Activated naive CD4-positive, alpha-beta T cell treated with anti-CD3 and anti-CD28 coated beads for 36 hours (primary cell): ENCODE results near the gene HDAC5. TPM values are rescaled to one million over a fixed set of nuclear protein-coding genes. Genes with fewer than 3 reads are reported as not detected.

Experiments used
- CTCF ChIA-PET: fragments of 350-600 bp; sonication (Branson Sonifier 250); formaldehyde crosslinking; loops from one replicate; lab custom pipeline; 2021; ENCODE audit warnings: antibody characterized with exemption; lab: Charles Lee
- DNase-seq: peaks from one replicate; pipeline ENCODE4 v3.0.0-alpha.2; 2020
- H3K27ac Mint-ChIP-seq: one replicate; pipeline ENCODE4 v1.8.0; 2021; ENCODE audit warnings: mild to moderate bottlenecking, mixed read lengths
- H3K27me3 Mint-ChIP-seq: one replicate; pipeline ENCODE4 v1.8.0; 2021; ENCODE audit warnings: low read depth, mixed read lengths
- H3K36me3 Mint-ChIP-seq: one replicate; pipeline ENCODE4 v1.8.0; 2021; ENCODE audit warnings: low read depth, mixed read lengths
- H3K4me1 Mint-ChIP-seq: one replicate; pipeline ENCODE4 v1.8.0; 2021; ENCODE audit warnings: low read depth, mixed read lengths
- H3K4me3 Mint-ChIP-seq: one replicate; pipeline ENCODE4 v1.8.0; 2021; ENCODE audit warnings: mild to moderate bottlenecking, moderate library complexity, mixed read lengths
- H3K9me3 Mint-ChIP-seq: one replicate; pipeline ENCODE4 v1.8.0; 2021; ENCODE audit warnings: mixed read lengths
- intact Hi-C: fragments of 100-400 bp; cut with micrococcal nuclease; formaldehyde crosslinking; loops from one replicate; pipeline ENCODE4 v1.15.1; 2023
- total RNA-seq, 2 experiments: library from RNA; stranded (reverse); gene quantifications; one replicate each; pipeline ENCODE4 v1.2.3, GENCODE V29; 2021

The HDAC5 gene
- total RNA-seq, 2 experiments from 2014 or later: 17.9 to 18.9 TPM

DNA sequence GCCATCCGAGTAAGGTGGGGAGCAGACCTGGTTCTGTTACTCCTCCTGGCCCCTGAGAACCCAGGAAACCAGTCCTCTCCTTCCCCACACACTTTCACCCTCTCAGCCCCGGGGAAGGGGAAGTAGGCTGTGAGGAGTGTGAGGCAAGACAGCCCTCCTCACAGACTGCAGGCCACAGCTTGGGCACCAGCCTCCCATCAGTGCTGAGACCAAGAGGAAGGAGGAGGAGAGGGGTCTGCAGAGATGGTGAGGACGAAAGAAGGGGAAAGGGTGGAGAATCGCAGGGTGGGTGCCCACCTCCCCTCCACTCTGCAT, 45.9 kb downstream of the HDAC5 start:
- intact Hi-C loops: no loop called here
- H3K36me3 Mint-ChIP-seq: peaks cover 11% of the 10 kb centered on the region
- H3K27me3 Mint-ChIP-seq: no peaks in the 10 kb centered on the region
- no peaks in the 10 kb centered on the region for H3K9me3 Mint-ChIP-seq
- H3K27ac Mint-ChIP-seq: no peak overlapping the region
- CTCF ChIA-PET: no interaction called here
- DNase-seq: no peak
- H3K4me3 Mint-ChIP-seq: no peak overlapping the region
- peaks cover 5% of the 10 kb centered on the region for H3K4me1 Mint-ChIP-seq

DNA sequence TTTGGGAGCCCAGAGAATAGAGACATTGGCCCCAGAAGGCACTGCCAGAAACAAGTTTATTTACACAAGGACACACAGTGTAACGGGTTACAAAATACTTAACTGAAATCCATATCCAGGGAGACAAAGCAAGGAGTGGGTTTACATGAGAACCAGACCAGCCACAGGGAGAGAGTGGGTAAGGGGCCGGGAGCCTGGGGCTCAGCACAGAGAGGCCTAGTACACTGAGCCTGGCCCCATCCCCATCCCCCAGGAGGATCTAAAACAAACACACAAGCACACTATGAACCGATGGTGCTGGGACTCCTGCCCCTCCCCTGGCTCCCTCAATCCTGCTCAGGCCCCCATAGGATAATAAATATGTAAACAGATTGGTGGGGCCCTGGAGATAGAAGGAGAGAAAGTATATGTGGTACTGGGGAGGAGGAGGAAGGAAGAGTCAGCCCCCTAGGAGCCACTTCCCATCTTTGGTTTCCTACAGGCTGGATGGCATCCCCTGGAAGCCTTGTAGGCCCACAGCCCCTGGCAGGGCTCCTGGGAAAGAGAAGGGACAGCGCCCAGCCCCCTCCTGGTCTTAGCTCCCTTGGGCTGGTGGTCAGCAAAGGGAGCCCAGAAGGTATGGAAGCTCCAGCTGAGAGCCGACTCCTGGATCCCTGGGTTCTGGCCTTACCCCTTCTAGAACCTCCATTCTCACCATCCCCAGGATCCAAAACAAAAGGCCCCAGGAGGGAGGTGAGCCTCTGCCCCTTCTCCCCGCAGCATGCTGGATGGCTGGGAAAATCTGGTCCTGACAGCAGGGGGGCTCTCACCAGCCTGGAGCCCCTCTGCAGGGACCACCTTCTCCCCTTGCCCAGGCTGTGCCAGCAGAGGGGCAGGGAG, 46.5 kb downstream of the HDAC5 start:
- intact Hi-C loops: no loop called here
- Mint-ChIP-seq H3K4me1 (peaks cover 7% of the 10 kb centered on the region), H3K36me3 (peaks cover 10% of the 10 kb centered on the region)

DNA sequence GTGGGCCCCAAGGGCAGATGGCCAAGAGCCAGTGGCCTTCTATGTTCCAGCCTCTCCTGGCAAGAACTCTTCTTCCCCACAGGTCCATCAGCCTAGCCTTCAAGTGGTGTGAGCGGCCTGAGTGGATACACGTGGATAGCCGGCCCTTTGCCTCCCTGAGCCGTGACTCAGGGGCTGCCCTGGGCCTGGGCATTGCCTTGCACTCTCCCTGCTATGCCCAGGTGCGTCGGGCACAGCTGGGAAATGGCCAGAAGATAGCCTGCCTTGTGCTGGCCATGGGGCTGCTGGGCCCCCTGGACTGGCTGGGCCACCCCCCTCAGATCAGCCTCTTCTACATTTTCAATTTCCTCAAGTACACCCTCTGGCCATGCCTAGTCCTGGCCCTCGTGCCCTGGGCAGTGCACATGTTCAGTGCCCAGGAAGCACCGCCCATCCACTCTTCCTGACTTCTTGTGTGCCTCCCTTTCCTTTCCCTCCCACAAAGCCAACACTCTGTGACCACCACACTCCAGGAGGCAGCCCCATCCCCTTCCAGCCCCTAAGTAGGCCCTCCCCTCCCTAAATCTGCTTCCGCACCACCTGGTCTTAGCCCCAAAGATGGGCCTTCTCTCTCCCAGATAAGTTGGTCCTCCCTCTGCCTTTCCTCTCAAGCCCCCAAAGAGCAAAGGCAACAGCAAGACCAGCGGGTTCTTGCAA, 47.7 kb downstream of the HDAC5 start:
- H3K27ac Mint-ChIP-seq: no peak overlapping the region

More for the DNA sequence above, 46.5 kb downstream of the HDAC5 start:
- no peak overlapping the region for H3K4me3 Mint-ChIP-seq
- no peak overlapping the region for H3K27ac Mint-ChIP-seq
- no peak for DNase-seq
- H3K27me3 Mint-ChIP-seq: no peaks in the 10 kb centered on the region
- CTCF ChIA-PET: no interaction called here
- H3K9me3 Mint-ChIP-seq: no peaks in the 10 kb centered on the region

DNA sequence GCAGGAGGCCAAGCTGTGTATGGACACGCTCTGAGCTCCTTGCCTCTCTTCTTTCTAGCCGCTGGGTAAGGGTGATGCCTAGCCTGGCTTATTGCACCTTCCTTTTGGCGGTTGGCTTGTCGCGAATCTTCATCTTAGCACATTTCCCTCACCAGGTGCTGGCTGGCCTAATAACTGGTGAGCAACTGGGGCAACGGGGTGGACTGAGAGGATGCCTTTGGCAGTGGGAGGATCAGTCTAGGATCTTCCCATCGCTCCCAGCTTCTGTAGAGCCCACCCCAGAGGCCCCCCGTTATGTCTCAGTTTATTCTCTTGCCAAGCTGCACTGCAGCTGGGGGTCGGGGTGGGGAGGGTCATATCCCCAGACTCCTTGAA, 48.5 kb downstream of the HDAC5 start:
- intact Hi-C loops: no loop called here
- peaks cover 10% of the 10 kb centered on the region for H3K36me3 Mint-ChIP-seq
- DNase-seq: no peak
- no peak overlapping the region for H3K27ac Mint-ChIP-seq
- no peak overlapping the region for H3K4me3 Mint-ChIP-seq
- peaks cover 22% of the 10 kb centered on the region for H3K4me1 Mint-ChIP-seq
- CTCF ChIA-PET: interaction anchor here (1.4 to 1.8 kb wide), 2 partner anchors 9 to 42 kb away, joined by 4 to 5 read pairs; no protein-coding TSS in a partner anchor
- H3K27me3 Mint-ChIP-seq: no peaks in the 10 kb centered on the region
- H3K9me3 Mint-ChIP-seq: no peaks in the 10 kb centered on the region

More for the DNA sequence above, 47.7 kb downstream of the HDAC5 start:
- Mint-ChIP-seq H3K4me3 (no peak overlapping the region), H3K36me3 (peaks cover 10% of the 10 kb centered on the region), H3K9me3 (no peaks in the 10 kb centered on the region), H3K27me3 (no peaks in the 10 kb centered on the region), H3K4me1 (peaks cover 16% of the 10 kb centered on the region)
- CTCF ChIA-PET: interaction anchor here (1.4 kb wide), 1 partner anchor 41 kb away, joined by 5 read pairs; no protein-coding TSS in a partner anchor
- DNase-seq: no peak
- intact Hi-C loops: no loop called here

DNA sequence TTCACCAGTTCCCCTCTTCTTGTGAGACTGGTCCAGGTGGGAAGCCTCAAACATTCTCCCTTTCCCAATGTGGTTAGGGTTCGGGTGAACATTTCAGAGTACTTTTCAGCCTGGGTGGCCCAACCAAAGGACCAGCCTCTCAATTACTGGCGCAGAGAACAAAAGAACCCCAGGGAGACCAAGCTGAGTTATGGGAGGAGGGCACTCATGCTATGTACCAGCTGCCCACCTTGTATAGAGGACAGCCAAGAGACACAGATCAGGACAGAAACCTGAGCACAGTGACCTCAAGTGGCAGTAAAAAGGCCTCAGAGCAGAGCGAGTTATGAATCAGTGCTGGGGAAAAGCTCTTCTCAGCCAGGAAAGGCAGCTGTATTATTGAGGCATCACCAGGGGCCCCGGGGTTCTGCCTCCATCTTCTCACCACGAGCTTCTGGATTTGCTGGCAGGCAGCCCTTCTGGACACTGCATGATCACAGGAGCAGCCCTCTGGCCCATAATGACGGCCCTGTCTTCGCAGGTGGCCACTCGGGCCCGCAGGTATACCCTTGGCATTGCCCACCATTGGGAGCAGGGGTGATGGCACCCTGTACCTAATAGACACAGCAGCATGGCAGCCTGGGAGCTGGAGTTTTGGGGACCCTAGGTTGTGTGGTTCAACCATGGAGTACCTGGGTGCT, 49.1 kb downstream of the HDAC5 start:
- Mint-ChIP-seq H3K4me3 (no peak overlapping the region), H3K4me1 (peaks cover 24% of the 10 kb centered on the region), H3K9me3 (no peaks in the 10 kb centered on the region), H3K36me3 (peaks cover 10% of the 10 kb centered on the region), H3K27me3 (no peaks in the 10 kb centered on the region), H3K27ac (no peak overlapping the region)
- CTCF ChIA-PET: interaction anchor here (1.4 to 1.8 kb wide), 2 partner anchors 9 to 42 kb away, joined by 4 to 5 read pairs; no protein-coding TSS in a partner anchor
- intact Hi-C loops: no loop called here
- no peak for DNase-seq

DNA sequence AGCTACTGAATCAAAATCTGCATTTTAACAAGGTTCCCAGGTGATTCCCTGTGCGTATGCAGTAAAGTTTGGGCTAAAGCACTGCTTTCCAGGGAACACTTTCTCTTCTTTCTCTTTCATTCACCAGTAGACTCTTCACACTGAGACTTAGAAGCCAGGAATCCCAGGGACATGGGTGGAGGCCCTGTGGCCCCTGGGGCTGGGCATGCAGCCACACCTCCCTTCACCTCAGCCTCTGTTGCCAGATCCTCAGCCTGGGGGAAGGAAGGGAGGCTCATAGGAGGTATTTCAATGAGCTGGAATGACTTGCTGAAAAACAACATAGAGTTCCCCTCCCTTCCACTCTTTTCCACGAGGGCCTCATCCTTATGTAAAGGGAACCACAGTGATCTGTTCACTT, 51.7 kb downstream of the HDAC5 start:
- Mint-ChIP-seq H3K27ac (peak overlapping the region; percentile 59), H3K36me3 (peaks cover 3% of the 10 kb centered on the region), H3K4me3 (peak overlapping the region; percentile 98), H3K4me1 (peaks cover 36% of the 10 kb centered on the region), H3K27me3 (no peaks in the 10 kb centered on the region), H3K9me3 (no peaks in the 10 kb centered on the region)
- no peak for DNase-seq
- CTCF ChIA-PET: interaction anchor here (0.8 kb wide), 1 partner anchor 95 kb away, joined by 3 read pairs; no protein-coding TSS in a partner anchor
- intact Hi-C loops: loop anchor here (2.0 kb wide), 2 partner anchors 57 to 67 kb away; partner anchors contain the start of gene TMEM101

DNA sequence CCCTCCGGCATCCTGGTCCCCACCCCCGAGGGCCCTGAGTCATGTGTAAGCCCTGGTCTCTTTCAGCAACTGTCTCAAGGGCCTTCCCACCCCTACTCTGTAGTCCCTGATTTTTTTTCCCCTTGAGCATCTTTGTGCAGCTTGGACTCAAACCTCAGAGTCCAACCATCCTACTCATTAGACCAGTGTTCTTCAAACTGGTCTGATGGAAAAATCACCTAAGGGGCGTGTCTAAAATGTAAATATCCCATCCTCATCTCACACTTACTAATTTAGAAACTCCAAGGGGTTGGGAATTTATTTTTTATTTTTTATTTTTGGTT, 52.3 kb downstream of the HDAC5 start:
- intact Hi-C loops: loop anchor here (2.0 kb wide), 2 partner anchors 56 to 68 kb away; partner anchors contain the start of gene TMEM101
- Mint-ChIP-seq H3K27ac (peak overlapping the region; percentile 96), H3K27me3 (no peaks in the 10 kb centered on the region), H3K4me3 (peak overlapping the region; percentile 98), H3K36me3 (peaks cover 3% of the 10 kb centered on the region), H3K4me1 (peaks cover 39% of the 10 kb centered on the region), H3K9me3 (no peaks in the 10 kb centered on the region)
- CTCF ChIA-PET: interaction anchor here (0.8 kb wide), 1 partner anchor 95 kb away, joined by 3 read pairs; no protein-coding TSS in a partner anchor
- DNase-seq: no peak

DNA sequence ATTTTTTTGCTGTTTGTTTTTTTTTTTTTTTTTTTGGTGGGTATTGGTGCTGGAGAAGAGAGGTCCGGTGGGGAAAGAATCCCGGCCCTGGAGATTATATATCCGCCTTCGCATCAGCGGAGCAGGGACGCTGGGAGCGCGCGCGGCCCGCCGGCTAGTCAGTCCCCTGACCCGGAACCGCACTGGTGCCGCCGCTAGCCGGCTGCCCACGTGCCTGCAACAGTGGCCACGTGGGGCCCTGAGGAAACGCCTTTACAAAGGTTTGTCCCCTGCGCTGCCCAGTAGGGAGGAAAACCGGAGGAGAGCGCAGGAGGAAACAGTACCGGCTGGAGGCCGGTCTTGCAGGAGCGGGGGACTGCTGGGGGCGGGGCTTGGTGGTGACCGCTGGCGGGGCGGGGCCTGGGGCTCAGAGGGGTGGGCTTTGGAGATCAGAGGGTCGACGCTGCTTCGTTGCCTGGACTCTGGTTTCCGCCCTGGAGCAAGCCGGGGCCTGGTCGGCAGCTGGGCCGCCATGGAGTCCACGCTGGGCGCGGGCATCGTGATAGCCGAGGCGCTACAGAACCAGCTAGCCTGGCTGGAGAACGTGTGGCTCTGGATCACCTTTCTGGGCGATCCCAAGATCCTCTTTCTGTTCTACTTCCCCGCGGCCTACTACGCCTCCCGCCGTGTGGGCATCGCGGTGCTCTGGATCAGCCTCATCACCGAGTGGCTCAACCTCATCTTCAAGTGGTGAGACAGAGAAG, 52.8 kb downstream of the HDAC5 start, which contains the start of gene G6PC3:
Gene G6PC3 (plus strand): TSS at position 281 of the 743 bp plus-strand sequence. CDS start 231 bp downstream, at position 512.
- H3K9me3 Mint-ChIP-seq: no peaks in the 10 kb centered on the region
- no peaks in the 10 kb centered on the region for H3K27me3 Mint-ChIP-seq
- peak within 1 kb of the TSS; percentile 98 for H3K4me3 Mint-ChIP-seq
- intact Hi-C loops: loop anchor here (1.0 to 2.0 kb wide), 5 partner anchors 53 to 116 kb away; partner anchors contain the start of genes HDAC5, TMEM101 and TMUB2
- H3K27ac Mint-ChIP-seq: peak within 1 kb of the TSS; percentile 96
- CTCF ChIA-PET: interaction anchor here (0.8 to 1.1 kb wide), 2 partner anchors 47 to 96 kb away, joined by 3 to 4 read pairs; no protein-coding TSS in a partner anchor
- DNase-seq: peak; percentile 94
- peaks cover 42% of the 10 kb centered on the region for H3K4me1 Mint-ChIP-seq
- peaks cover 7% of the 10 kb centered on the region for H3K36me3 Mint-ChIP-seq

DNA sequence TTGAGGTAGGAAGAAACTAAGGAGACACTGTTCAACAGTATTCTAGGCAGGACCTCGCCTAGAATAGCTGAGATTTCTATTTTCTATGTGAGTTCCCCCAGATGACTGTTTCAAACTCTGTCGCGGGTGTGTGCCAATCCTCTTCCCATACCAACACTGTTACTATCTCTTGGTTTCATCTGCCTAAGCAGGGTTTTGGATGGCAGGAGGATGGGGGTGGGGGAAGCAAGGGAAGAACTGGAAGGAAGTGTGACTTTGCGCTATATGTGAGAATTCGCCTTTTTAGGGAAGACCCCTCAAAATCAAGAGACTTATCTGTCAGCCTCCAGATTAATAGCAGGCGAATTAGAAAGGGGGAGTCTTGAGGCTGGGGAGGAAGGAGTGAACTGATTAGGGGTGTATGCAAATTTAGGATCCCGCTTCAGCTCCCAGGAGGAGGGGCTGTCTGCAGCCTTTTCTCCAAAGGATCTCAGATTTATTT, 53.4 kb downstream of the HDAC5 start:
- Mint-ChIP-seq H3K27me3 (no peaks in the 10 kb centered on the region), H3K27ac (peak overlapping the region; percentile 96), H3K4me1 (peaks cover 46% of the 10 kb centered on the region), H3K36me3 (peaks cover 10% of the 10 kb centered on the region), H3K4me3 (peak overlapping the region; percentile 98), H3K9me3 (no peaks in the 10 kb centered on the region)
- CTCF ChIA-PET: interaction anchor here (1.1 to 1.2 kb wide), 3 partner anchors 28 to 53 kb away, joined by 3 to 4 read pairs (median 3); partner anchors contain the start of gene HDAC5
- peak; percentile 30 for DNase-seq
- intact Hi-C loops: loop anchor here (1.0 to 5.0 kb wide), 7 partner anchors 53 to 277 kb away; partner anchors contain the start of genes GRN, HDAC5, TMEM101 and TMUB2

DNA sequence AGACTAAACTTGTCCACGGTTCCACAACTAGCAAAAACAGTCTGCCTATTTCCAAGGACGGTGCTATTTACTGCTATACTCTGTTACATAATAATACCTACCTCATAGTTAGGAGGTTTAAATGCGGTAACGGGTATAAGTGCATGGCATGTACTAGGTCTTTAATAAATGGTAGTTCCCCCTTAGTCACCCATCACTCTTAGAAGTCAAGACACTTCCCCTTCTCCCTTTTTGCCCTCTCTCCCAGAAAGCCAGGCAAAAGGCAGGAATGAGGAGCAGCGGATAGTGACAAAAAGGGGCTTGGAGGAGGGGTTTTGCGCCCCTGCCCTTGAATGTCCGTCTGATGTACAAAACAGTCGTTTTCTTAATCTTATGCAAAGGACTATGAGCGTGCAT, 55.9 kb downstream of the HDAC5 start:
- no peak overlapping the region for H3K27ac Mint-ChIP-seq
- CTCF ChIA-PET: no interaction called here
- H3K27me3 Mint-ChIP-seq: no peaks in the 10 kb centered on the region
- peak overlapping the region; percentile 92 for H3K4me3 Mint-ChIP-seq
- intact Hi-C loops: loop anchor here (2.0 to 5.0 kb wide), 3 partner anchors 43 to 280 kb away; partner anchors contain the start of gene GRN
- DNase-seq: no peak
- H3K4me1 Mint-ChIP-seq: peaks cover 60% of the 10 kb centered on the region
- no peaks in the 10 kb centered on the region for H3K9me3 Mint-ChIP-seq
- H3K36me3 Mint-ChIP-seq: peaks cover 17% of the 10 kb centered on the region
